HepG2 (cell line): Measurements from ENCODE around the gene NELFB. TPM values are rescaled to one million over a fixed set of nuclear protein-coding genes. Genes with fewer than 3 reads are reported as not detected.

ENCODE experiments used
- ARID3A ChIP-seq: IDR thresholded peaks from 2 replicates; pipeline ENCODE4 v1.6.1; 2012; ENCODE audit warnings: low read depth, low read length, improper control_type of control experiment
- ARID5B ChIP-seq: IDR thresholded peaks from 2 replicates; pipeline ENCODE4 v1.4.0; 2020; ENCODE audit warnings: mild to moderate bottlenecking, missing genetic modification reagents
- DNMT1 ChIP-seq: sonication (generic); formaldehyde crosslinking; IDR thresholded peaks from 2 replicates; pipeline ENCODE4 v1.5.1; 2020; ENCODE audit warnings: mild to moderate bottlenecking, missing genetic modification reagents
- ETV6 ChIP-seq: sonication (generic); formaldehyde crosslinking; conservative IDR thresholded peaks from 2 replicates; pipeline ENCODE4 v1.4.0; 2020; ENCODE audit warnings: missing genetic modification reagents
- HDAC2 ChIP-seq: sonication (generic); formaldehyde crosslinking; IDR thresholded peaks from 2 replicates; pipeline ENCODE4 v1.4.0; 2020; ENCODE audit warnings: missing genetic modification reagents
- HNF4G ChIP-seq, 2 experiments: sonication (generic) in 1 of 2; formaldehyde crosslinking in 1 of 2; IDR thresholded peaks; 2 replicates each; pipeline versions ENCODE4 v1.4.0 to v1.6.1; 2011 to 2020; ENCODE audit warnings: borderline replicate concordance in 2 of 2, low read depth in 2 of 2, mild to moderate bottlenecking in 2 of 2, low read length in 1 of 2, missing genetic modification reagents in 1 of 2, moderate library complexity in 1 of 2
- KAT2B ChIP-seq: fragments of 150-350 bp; IDR thresholded peaks from 2 replicates; pipeline ENCODE4 v1.6.1; 2014; ENCODE audit warnings: low read depth, low read length, borderline replicate concordance
- KLF9 ChIP-seq: IDR thresholded peaks from 2 replicates; pipeline ENCODE4 v1.6.1; 2016; ENCODE audit warnings: low read depth
- NFKB2 ChIP-seq: sonication (generic); formaldehyde crosslinking; IDR thresholded peaks from 2 replicates; pipeline ENCODE4 v1.4.0; 2020; ENCODE audit warnings: missing genetic modification reagents, borderline replicate concordance
- RNF2 ChIP-seq: fragments of 450-650 bp; conservative IDR thresholded peaks from 2 replicates; pipeline ENCODE4 v1.6.1; 2016; ENCODE audit warnings: low read depth
- RXRA ChIP-seq: sonication (generic); formaldehyde crosslinking; IDR thresholded peaks from 2 replicates; pipeline ENCODE4 v1.5.1; 2020; ENCODE audit warnings: missing genetic modification reagents
- ZNF296 ChIP-seq: sonication (generic); formaldehyde crosslinking; conservative IDR thresholded peaks from 2 replicates; pipeline ENCODE4 v1.5.0; 2020; ENCODE audit warnings: mild to moderate bottlenecking, missing genetic modification reagents
- ZNF770 ChIP-seq: sonication (generic); formaldehyde crosslinking; IDR thresholded peaks from 2 replicates; pipeline ENCODE4 v1.5.0; 2020; ENCODE audit warnings: mild to moderate bottlenecking, missing genetic modification reagents
- ZNF784 ChIP-seq: sonication (generic); formaldehyde crosslinking; IDR thresholded peaks from 2 replicates; pipeline ENCODE4 v1.5.1; 2020; ENCODE audit warnings: missing genetic modification reagents, mild to moderate bottlenecking, borderline replicate concordance
- ZSCAN21 ChIP-seq: sonication (generic); formaldehyde crosslinking; IDR thresholded peaks from 2 replicates; pipeline ENCODE4 v1.8.0; 2022; ENCODE audit warnings: mild to moderate bottlenecking, missing genetic modification reagents, moderate library complexity, borderline replicate concordance
- ZZZ3 ChIP-seq: sonication (generic); formaldehyde crosslinking; IDR thresholded peaks from 2 replicates; pipeline ENCODE4 v1.4.0; 2020; ENCODE audit warnings: missing genetic modification reagents, mild to moderate bottlenecking, borderline replicate concordance
- polyA plus RNA-seq, 8 experiments: library from polyadenylated mRNA; depleted of rRNA in 3 of 8; stranded (reverse) in 7 of 8; unstranded in 1 of 8; fragments of >200 nt; fragmentation: Illumina TruSeq in 4 of 8; extraction: Trizol in 4 of 8; gene quantifications; 2 replicates each; pipeline versions ENCODE4 v1.2.1 to v1.2.3, GENCODE V29; 2011 to 2016; ENCODE audit warnings: low read depth in 4 of 8, missing spikeins in 1 of 8, mixed read lengths in 1 of 8; ENCODE audit not compliant: insufficient read depth in 1 of 8
- total RNA-seq, 5 experiments: library from RNA; depleted of rRNA; stranded (reverse); fragments of >200 nt; fragmentation: Illumina TruSeq; extraction: Trizol; gene quantifications; 2 replicates each; pipeline ENCODE4 v1.2.3, GENCODE V29; 2016; ENCODE audit warnings: low read depth in 1 of 5

The NELFB gene
- total and polyA plus RNA-seq, 2 of the 13 experiments (the other 11 are each of a cell fraction or from before 2014, with no cell fraction given) = 26.5 to 45.8 TPM

GRCh38 chr9:137240318-137240840, 14.7 kb upstream of the NELFB start (continued):
- TF ChIP-seq HNF4G (IDR thresholded peaks at IDR 0.05; ENCODE audit: borderline replicate concordance, low read depth, low read length) = 0 out of 2 replicates have a peak, but pooled peaks have one; percentile 10
- TF ChIP-seq HNF4G (CRISPR knock-in tag; IDR thresholded peaks at IDR 0.05; ENCODE audit: borderline replicate concordance, low read depth) = no peak
- peak; percentile 63 for TF ChIP-seq ZZZ3 (CRISPR knock-in tag)
- TF ChIP-seq NFKB2 (CRISPR knock-in tag) = peak; percentile 77; the same call in 1 of the 2 replicates
- TF ChIP-seq HDAC2 (CRISPR knock-in tag) = peak; percentile 40; the same call in 1 of the 2 replicates
- TF ChIP-seq RXRA = peak; percentile 63; the same call in 1 of the 2 replicates
- peak; percentile 82; the same call in 1 of the 2 replicates for TF ChIP-seq DNMT1 (CRISPR knock-in tag)
- TF ChIP-seq ETV6 (CRISPR knock-in tag) = peak; percentile 73
- peak; percentile 55; the same call in 1 of the 2 replicates for TF ChIP-seq ZNF784 (CRISPR knock-in tag)
- peak; percentile 85; the same call in 1 of the 2 replicates for TF ChIP-seq ZSCAN21 (CRISPR knock-in tag)
- TF ChIP-seq KAT2B = no peak
- TF ChIP-seq ZNF296 = peak; percentile 57; the same call in 1 of the 2 replicates
- no peak for TF ChIP-seq ARID3A
- peak; percentile 86 for TF ChIP-seq ZNF770 (CRISPR knock-in tag)
- peak; percentile 92 for TF ChIP-seq RNF2
- TF ChIP-seq ARID5B (CRISPR knock-in tag) = peak; percentile 63
- TF ChIP-seq KLF9 = no peak
